ENCODE data around the gene NLGN4Y.

Gene NLGN4Y

GRCh38 chrY:14679181-14679580 lies 154.9 kb downstream of the NLGN4Y start:
- DNase-seq = no peak

GRCh38 chrY:14694543-14694942 lies 170.2 kb downstream of the NLGN4Y start:
- DNase-seq = no peak

- DNase-seq = no peak
Observed at GRCh38 chrY:14708158-14708557, 183.8 kb downstream of the NLGN4Y start.

GRCh38 chrY:14741596-14741995 lies 217.3 kb downstream of the NLGN4Y start:
- no peak for DNase-seq

GRCh38 chrY:14748329-14748728 lies 224.0 kb downstream of the NLGN4Y start:
- DNase-seq = no peak

- no peak for DNase-seq
Observed at GRCh38 chrY:14755571-14755970, 231.2 kb downstream of the NLGN4Y start.

GRCh38 chrY:14762903-14763302 lies 238.6 kb downstream of the NLGN4Y start:
- DNase-seq = no peak

GRCh38 chrY:14763600-14763999 lies 239.3 kb downstream of the NLGN4Y start:
- no peak for DNase-seq

GRCh38 chrY:14778208-14778607 lies 253.9 kb downstream of the NLGN4Y start:
- DNase-seq = no peak

- DNase-seq = no peak
Observed at GRCh38 chrY:14793104-14793503, 268.8 kb downstream of the NLGN4Y start.

- DNase-seq = no peak
Observed at GRCh38 chrY:14793674-14794073, 269.3 kb downstream of the NLGN4Y start.

- no peak for DNase-seq
Observed at GRCh38 chrY:14798010-14798409, 273.7 kb downstream of the NLGN4Y start.

GRCh38 chrY:14801096-14801495 lies 276.8 kb downstream of the NLGN4Y start:
- no peak for DNase-seq

GRCh38 chrY:14802125-14802524 lies 277.8 kb downstream of the NLGN4Y start:
- DNase-seq = no peak

- DNase-seq = no peak
Observed at GRCh38 chrY:14804041-14804440, 279.7 kb downstream of the NLGN4Y start.

GRCh38 chrY:14818452-14818851 lies 294.1 kb downstream of the NLGN4Y start:
- DNase-seq = no peak

- no peak for DNase-seq
Observed at GRCh38 chrY:14822201-14822600, 297.9 kb downstream of the NLGN4Y start.

- no peak for DNase-seq
Observed at GRCh38 chrY:14822906-14823305, 298.6 kb downstream of the NLGN4Y start.

GRCh38 chrY:14824583-14824982 lies 300.3 kb downstream of the NLGN4Y start:
- DNase-seq = no peak

GRCh38 chrY:14825728-14826127 lies 301.4 kb downstream of the NLGN4Y start:
- DNase-seq = no peak

- DNase-seq = no peak
Observed at GRCh38 chrY:14828531-14828930, 304.2 kb downstream of the NLGN4Y start.

- DNase-seq = no peak
Observed at GRCh38 chrY:14829366-14829885, 305.1 kb downstream of the NLGN4Y start.

GRCh38 chrY:14834103-14835060 lies 310.1 kb downstream of the NLGN4Y start:
- DNase-seq = no peak

GRCh38 chrY:14837466-14837865 lies 313.1 kb downstream of the NLGN4Y start:
- no peak for DNase-seq

GRCh38 chrY:14850734-14851133 lies 326.4 kb downstream of the NLGN4Y start:
- DNase-seq = no peak

All from retina (tissue), 1 donor.